GM23248 (cell line): ENCODE measurements around the gene ELMO1.

Source experiments
- EZH2 ChIP-seq: fragments of 200-600 bp; sonication (generic); IDR thresholded peaks from 2 replicates; pipeline ENCODE4 v1.6.1; 2018; ENCODE audit warnings: antibody characterized with exemption, mild to moderate bottlenecking; ENCODE audit not compliant: insufficient read depth, poor library complexity, severe bottlenecking
- EZH2phosphoT487 ChIP-seq: fragments of 200-600 bp; sonication (generic); IDR thresholded peaks from 2 replicates; pipeline ENCODE4 v1.6.1; 2018; ENCODE audit warnings: antibody characterized with exemption, moderate library complexity, mild to moderate bottlenecking, low read depth; ENCODE audit not compliant: insufficient read depth

GRCh38 chr7:37320140-37320847 lies 128.4 kb downstream of the ELMO1 start:
- TF ChIP-seq EZH2 (no peak), EZH2phosphoT487 (no peak)
